ENCODE data around the gene KCNA10.

KCNA10 gene

GRCh38 chr1:110477041-110477440, 41.9 kb downstream of the KCNA10 start:
- Histone ChIP-seq H3K27me3 (ENCODE audit: low read depth) (no peaks in the 10 kb centered on the region), H3K4me3 (no peak overlapping the region), H3K36me3 (replicated peaks) (no peaks in the 10 kb centered on the region), H3K9me3 (no peaks in the 10 kb centered on the region), H3K4me1 (no peaks in the 10 kb centered on the region)
- no peak for DNase-seq (ENCODE audit: low spot score in 2 of 2)
- in situ Hi-C loops (cut with MboI; ENCODE audit: low sequenced_read_pairs): no loop called here

DNA sequence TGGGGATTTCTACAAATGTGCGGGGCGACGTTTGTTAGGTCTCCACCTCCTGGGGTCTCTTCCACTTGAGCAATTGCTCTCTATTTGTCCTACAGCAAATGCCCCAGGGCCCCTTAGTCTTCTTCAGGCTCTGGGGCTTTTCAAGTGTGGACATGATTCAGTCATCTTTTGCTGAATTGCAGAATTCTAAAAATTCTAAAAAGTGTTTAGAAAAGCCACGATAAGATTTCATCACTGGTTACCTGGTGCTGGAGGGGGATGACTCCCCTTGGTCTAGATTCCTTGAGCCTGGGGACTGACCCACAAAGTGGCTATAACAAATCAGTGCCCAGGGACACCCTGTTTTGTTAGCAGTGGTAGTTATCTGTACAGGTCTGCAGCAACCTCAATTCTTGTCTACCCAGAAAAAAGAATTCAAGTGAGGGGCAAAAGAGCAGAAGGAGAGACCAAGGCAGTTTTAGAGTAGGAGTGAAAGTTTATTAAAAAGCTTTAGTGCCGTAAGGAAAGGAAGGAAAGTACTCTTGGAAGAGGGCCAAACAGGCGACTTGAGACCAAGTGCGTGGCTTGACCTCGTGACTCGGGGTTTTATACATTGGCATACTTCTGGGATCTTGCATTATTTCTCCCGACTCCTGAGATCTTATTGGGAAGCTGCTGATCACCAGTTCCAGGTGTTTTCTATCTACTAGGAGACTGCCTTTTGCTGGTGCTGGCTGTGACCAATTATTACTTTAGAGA, 42.8 kb downstream of the KCNA10 start:
- in situ Hi-C loops (cut with MboI; ENCODE audit: low sequenced_read_pairs): no loop called here
- Histone ChIP-seq H3K27me3 (ENCODE audit: low read depth) (no peaks in the 10 kb centered on the region), H3K9me3 (no peaks in the 10 kb centered on the region), H3K4me1 (no peaks in the 10 kb centered on the region), H3K36me3 (replicated peaks) (no peaks in the 10 kb centered on the region), H3K4me3 (no peak overlapping the region)
- no peak for DNase-seq (ENCODE audit: low spot score in 2 of 2)

DNA sequence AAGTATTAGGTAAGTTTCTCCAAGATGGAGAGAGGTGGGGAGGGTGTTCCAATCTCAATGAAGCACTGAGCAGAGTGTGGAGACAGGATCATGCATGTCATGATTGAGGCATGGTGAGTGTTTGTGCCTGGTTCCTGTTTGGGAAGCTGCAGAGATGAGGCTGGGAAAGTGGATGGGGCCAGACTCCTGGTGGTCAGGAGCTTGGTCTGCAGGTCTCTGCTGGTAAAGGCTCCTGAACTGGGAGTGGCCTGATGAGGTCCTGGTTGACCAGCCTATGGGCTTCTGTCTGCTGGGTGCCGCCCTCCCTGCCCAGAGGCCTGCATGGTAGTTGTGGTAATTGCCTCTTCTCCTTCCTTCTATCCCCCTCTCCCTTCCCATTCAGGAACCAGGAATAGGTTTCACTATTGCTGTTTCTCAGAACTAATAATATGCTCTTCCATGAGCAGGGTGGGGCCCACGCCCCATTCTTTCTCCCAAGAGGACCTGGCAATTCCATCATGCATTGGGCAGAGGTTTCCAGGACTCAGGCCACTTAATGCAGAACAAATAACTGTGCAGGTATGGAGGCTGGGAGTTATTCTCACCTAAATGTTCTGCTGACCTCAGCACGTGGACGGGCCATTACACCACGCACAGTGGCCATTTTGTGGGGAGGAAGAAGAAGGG, 43.5 kb downstream of the KCNA10 start:
- Histone ChIP-seq H3K4me1 (no peaks in the 10 kb centered on the region), H3K9me3 (no peaks in the 10 kb centered on the region), H3K36me3 (replicated peaks) (no peaks in the 10 kb centered on the region), H3K27me3 (ENCODE audit: low read depth) (no peaks in the 10 kb centered on the region), H3K4me3 (no peak overlapping the region)
- no peak for DNase-seq (ENCODE audit: low spot score in 2 of 2)
- in situ Hi-C loops (cut with MboI; ENCODE audit: low sequenced_read_pairs): no loop called here

GRCh38 chr1:110474444-110474843, 44.5 kb downstream of the KCNA10 start:
- DNase-seq (ENCODE audit: low spot score in 2 of 2): no peak
- Histone ChIP-seq H3K4me1 (no peaks in the 10 kb centered on the region), H3K9me3 (no peaks in the 10 kb centered on the region), H3K36me3 (replicated peaks) (no peaks in the 10 kb centered on the region), H3K4me3 (no peak overlapping the region), H3K27me3 (ENCODE audit: low read depth) (no peaks in the 10 kb centered on the region)
- in situ Hi-C loops (cut with MboI; ENCODE audit: low sequenced_read_pairs): no loop called here

DNA sequence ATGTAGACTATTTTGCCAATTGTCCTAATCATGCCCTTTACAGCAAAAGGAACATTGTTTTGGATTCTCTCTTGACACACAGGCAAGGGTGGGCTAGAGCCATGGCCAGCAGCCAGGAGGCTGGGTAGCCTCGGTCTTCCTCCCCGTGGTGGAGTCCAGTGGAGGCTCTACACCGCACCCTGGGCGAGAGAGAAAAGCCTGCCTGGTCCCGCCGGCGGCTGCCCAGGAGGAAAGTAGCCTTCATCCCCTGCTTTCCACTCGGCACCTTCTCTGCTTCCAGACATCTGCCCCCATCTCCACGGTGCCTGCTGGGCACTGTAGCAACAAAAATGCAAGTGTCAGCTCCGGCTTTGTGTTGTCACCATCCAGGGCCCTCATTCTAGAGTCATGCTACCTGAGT, 46.4 kb downstream of the KCNA10 start:
- Histone ChIP-seq H3K4me3 (no peak overlapping the region), H3K27me3 (ENCODE audit: low read depth) (no peaks in the 10 kb centered on the region), H3K36me3 (replicated peaks) (no peaks in the 10 kb centered on the region), H3K4me1 (no peaks in the 10 kb centered on the region), H3K9me3 (no peaks in the 10 kb centered on the region)
- in situ Hi-C loops (cut with MboI; ENCODE audit: low sequenced_read_pairs): no loop called here
- no peak for DNase-seq (ENCODE audit: low spot score in 2 of 2)

DNA sequence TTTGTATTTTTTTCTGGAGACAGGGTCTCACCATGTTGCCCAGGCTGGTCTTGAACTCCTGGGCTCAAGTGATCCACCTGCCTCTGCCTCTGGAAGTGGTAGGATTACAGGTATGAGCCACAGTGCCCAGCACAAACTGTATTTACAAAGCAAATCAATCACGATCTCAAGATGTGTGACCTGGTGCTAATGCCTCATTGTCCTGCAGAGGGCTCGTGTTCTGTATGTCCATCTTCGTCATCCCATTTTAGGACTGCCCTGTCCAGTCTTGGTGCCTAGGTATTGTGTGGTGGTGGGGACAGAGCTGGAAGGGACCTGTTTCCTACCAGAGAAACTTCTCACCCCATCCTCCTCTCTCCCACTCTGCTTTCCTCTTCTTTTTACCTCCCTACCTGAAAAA, 47.8 kb downstream of the KCNA10 start:
- in situ Hi-C loops (cut with MboI; ENCODE audit: low sequenced_read_pairs): no loop called here
- Histone ChIP-seq H3K9me3 (no peaks in the 10 kb centered on the region), H3K4me3 (no peak overlapping the region), H3K36me3 (replicated peaks) (no peaks in the 10 kb centered on the region), H3K27me3 (ENCODE audit: low read depth) (no peaks in the 10 kb centered on the region), H3K4me1 (no peaks in the 10 kb centered on the region)
- no peak for DNase-seq (ENCODE audit: low spot score in 2 of 2)
